Subcutaneous abdominal adipose tissue (tissue), 5 donors: Measurements from ENCODE around the gene APBB2.

Experiments used
- H3K27ac ChIP-seq: one replicate; pipeline ENCODE4 v1.7.0; 2013; ENCODE audit warnings: low read depth, mild to moderate bottlenecking, inconsistent platforms, low read length, moderate library complexity
- H3K27me3 ChIP-seq, 5 donors: one replicate each; pipeline ENCODE4 v1.7.0; 2013; ENCODE audit warnings: low read length in 5 of 5, inconsistent platforms in 1 of 5; ENCODE audit not compliant: control insufficient read depth in 5 of 5, insufficient read depth in 4 of 5
- H3K36me3 ChIP-seq, 5 donors: one replicate each; pipeline ENCODE4 v1.7.0; 2013; ENCODE audit warnings: low read length in 5 of 5; ENCODE audit not compliant: control insufficient read depth in 5 of 5, insufficient read depth in 5 of 5
- H3K4me1 ChIP-seq, 5 donors: one replicate each; pipeline ENCODE4 v1.7.0; 2013; ENCODE audit warnings: low read length in 5 of 5, mild to moderate bottlenecking in 3 of 5, moderate library complexity in 1 of 5; ENCODE audit not compliant: control insufficient read depth in 5 of 5, insufficient read depth in 5 of 5
- H3K4me3 ChIP-seq, 5 donors: one replicate each; pipeline ENCODE4 v1.7.0; 2013; ENCODE audit warnings: low read length in 5 of 5, low read depth in 1 of 5
- H3K9ac ChIP-seq, 5 donors: one replicate each; pipeline ENCODE4 v1.7.0; 2013; ENCODE audit warnings: low read length in 5 of 5, mild to moderate bottlenecking in 4 of 5, moderate library complexity in 3 of 5
- H3K9me3 ChIP-seq, 5 donors: one replicate each; pipeline ENCODE4 v1.7.0; 2013; ENCODE audit warnings: low read length in 5 of 5; ENCODE audit not compliant: control insufficient read depth in 5 of 5
- donor health status: healthy.
- donor health status: healthy.
- donor health status: healthy.
- donor health status: healthy.
- donor health status: healthy.

The APBB2 gene

DNA sequence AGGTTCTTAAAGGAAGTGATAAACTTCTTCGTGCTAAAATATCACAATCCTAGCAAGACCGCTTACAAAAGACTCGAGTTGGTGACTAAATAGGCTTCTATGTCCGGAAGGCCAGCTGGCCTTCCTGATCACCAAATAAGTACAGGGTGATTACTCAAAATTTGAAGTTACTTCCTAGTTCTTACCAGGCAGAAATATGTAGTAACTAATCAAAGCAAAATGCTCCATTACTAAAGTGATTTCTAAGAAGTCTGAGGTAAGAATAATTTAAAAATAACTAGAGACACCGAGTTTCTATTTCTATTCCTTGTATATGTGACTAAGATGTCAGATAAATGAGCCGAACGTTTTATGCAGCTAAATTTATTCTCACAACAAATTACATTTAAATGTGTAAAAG, 402.4 kb downstream of the APBB2 start:
- Histone ChIP-seq H3K4me3 (no peak overlapping the region), H3K36me3 (peaks cover 25 to 36% (median 31%) of the 10 kb centered on the region in 5 donors), H3K27me3 (no peaks in the 10 kb centered on the region), H3K9ac (no peak overlapping the region), H3K4me1 (peaks cover 4 to 9% (median 6%) of the 10 kb centered on the region in 5 donors), H3K27ac (peak overlapping the region; percentile 33), H3K9me3 (no peaks in the 10 kb centered on the region)

- Histone ChIP-seq H3K4me3 (no peak overlapping the region), H3K27me3 (no peaks in the 10 kb centered on the region), H3K27ac (no peak overlapping the region), H3K9ac (no peak overlapping the region), H3K4me1 (peaks cover 4 to 11% (median 6%) of the 10 kb centered on the region in 5 donors), H3K9me3 (no peaks in the 10 kb centered on the region), H3K36me3 (peaks cover 3 to 12% (median 8%) of the 10 kb centered on the region in 5 donors)
Observed at GRCh38 chr4:40808926-40809457, 405.4 kb downstream of the APBB2 start.

GRCh38 chr4:40804598-40804997, 409.7 kb downstream of the APBB2 start:
- Histone ChIP-seq H3K9ac (no peak overlapping the region), H3K4me1 (peaks cover 0 to 4% (median 0%) of the 10 kb centered on the region in 5 donors), H3K27me3 (no peaks in the 10 kb centered on the region), H3K9me3 (no peaks in the 10 kb centered on the region), H3K36me3 (no peaks in the 10 kb centered on the region), H3K27ac (no peak overlapping the region), H3K4me3 (no peak overlapping the region)

GRCh38 chr4:40800064-40800463, 414.3 kb downstream of the APBB2 start:
- H3K9me3 ChIP-seq: no peaks in the 10 kb centered on the region
- no peaks in the 10 kb centered on the region for H3K4me1 ChIP-seq
- H3K4me3 ChIP-seq: no peak overlapping the region
- H3K27ac ChIP-seq: no peak overlapping the region
- no peaks in the 10 kb centered on the region for H3K36me3 ChIP-seq
- H3K27me3 ChIP-seq: no peaks in the 10 kb centered on the region
- no peak overlapping the region for H3K9ac ChIP-seq

- Histone ChIP-seq H3K27me3 (no peaks in the 10 kb centered on the region), H3K9ac (no peak overlapping the region), H3K9me3 (no peaks in the 10 kb centered on the region), H3K27ac (no peak overlapping the region), H3K4me1 (peaks cover 0 to 4% (median 0%) of the 10 kb centered on the region in 5 donors), H3K36me3 (no peaks in the 10 kb centered on the region), H3K4me3 (no peak overlapping the region)
Observed at GRCh38 chr4:40789771-40790170, 424.6 kb downstream of the APBB2 start.

DNA sequence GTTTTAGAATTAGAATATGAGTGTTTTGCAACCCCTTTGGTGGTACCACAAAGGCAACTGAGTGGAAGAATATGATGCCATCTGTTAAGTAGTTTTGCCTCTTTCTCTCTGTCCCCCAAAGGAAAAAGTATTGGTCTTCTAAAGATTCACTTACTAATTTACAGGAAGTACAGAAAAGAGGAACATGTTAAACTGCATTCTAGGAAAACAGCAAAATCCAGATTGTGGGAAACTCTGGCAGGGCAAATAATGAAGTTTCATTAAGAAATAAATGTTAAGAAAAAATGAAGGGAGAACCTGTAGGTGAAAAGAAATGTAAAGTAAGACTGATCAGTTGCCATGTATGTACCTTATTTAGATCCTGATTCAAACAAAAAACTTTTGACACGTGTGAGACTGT, 425.3 kb downstream of the APBB2 start:
- Histone ChIP-seq H3K36me3 (no peaks in the 10 kb centered on the region), H3K27ac (no peak overlapping the region), H3K9ac (no peak overlapping the region), H3K4me3 (no peak overlapping the region), H3K27me3 (no peaks in the 10 kb centered on the region), H3K4me1 (peaks cover 0 to 4% (median 0%) of the 10 kb centered on the region in 5 donors), H3K9me3 (no peaks in the 10 kb centered on the region)

GRCh38 chr4:40788331-40788730, 426.0 kb downstream of the APBB2 start:
- Histone ChIP-seq H3K9ac (no peak overlapping the region), H3K27me3 (no peaks in the 10 kb centered on the region), H3K27ac (no peak overlapping the region), H3K4me3 (no peak overlapping the region), H3K36me3 (no peaks in the 10 kb centered on the region), H3K4me1 (peaks cover 0 to 4% (median 0%) of the 10 kb centered on the region in 5 donors), H3K9me3 (no peaks in the 10 kb centered on the region)

DNA sequence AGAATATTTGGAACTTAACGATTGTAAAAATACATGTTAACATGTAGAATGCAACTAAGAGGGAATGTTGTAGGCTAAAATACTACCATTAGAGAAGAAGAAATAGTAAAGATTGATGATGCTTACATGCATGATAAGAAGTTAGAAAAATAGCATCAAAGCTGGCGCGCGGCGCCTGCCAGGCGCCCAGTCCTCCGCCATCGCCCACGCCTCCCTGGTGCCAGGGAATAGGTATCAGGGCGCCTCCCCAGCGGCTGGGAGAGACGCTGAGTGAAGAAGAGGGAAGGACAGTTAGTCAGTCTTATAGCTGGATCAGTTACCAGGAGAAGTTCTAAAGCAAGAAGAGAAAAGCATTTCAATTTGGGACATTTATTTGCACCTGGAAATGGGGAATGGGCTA, 428.6 kb downstream of the APBB2 start:
- Histone ChIP-seq H3K9ac (no peak overlapping the region), H3K27me3 (no peaks in the 10 kb centered on the region), H3K36me3 (no peaks in the 10 kb centered on the region), H3K4me3 (no peak overlapping the region), H3K9me3 (no peaks in the 10 kb centered on the region), H3K27ac (no peak overlapping the region), H3K4me1 (peaks cover 0 to 4% (median 0%) of the 10 kb centered on the region in 5 donors)

DNA sequence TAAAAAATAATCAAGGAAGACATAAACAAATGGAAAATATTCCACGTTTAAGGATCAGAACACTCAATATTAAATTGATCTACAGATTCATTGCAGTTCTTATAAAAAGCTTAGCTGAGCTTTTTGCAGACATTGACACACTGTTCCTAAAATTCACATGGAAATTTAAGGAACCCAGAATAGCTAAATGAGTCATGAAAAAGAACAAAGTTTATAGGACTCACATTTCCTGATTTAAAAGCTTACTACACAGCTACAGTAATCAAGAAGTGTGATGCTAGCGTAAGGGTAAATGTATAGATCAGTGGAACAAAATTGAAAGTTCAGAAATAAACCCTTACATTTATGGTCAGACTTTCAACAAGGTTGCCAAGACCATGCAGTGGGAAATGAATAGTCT, 431.5 kb downstream of the APBB2 start:
- H3K4me1 ChIP-seq: no peaks in the 10 kb centered on the region

DNA sequence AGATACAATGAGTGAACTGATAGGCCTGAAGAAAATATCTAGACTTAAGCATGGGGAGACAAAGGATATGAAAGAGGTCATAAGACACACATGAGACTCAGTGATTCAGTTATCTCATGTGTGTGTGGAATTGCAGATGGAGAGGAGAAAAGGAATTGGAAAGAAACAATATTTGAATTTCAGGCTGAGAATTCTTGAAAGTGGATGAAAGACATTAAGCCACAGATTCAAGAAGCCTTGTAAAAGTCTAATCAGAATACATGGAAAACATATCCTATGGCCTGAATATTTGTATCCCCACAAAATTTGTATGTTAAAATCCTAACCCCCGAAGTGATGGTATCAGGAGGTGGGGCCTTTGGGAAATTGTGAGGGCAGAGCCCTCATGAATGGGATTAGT, 436.3 kb downstream of the APBB2 start:
- H3K4me1 ChIP-seq: no peaks in the 10 kb centered on the region

More for the DNA sequence above, 431.5 kb downstream of the APBB2 start:
- H3K4me3 ChIP-seq: no peak overlapping the region
- no peaks in the 10 kb centered on the region for H3K36me3 ChIP-seq
- H3K9me3 ChIP-seq: peaks cover 0 to 6% (median 3%) of the 10 kb centered on the region in 5 donors
- H3K9ac ChIP-seq: no peak overlapping the region
- no peaks in the 10 kb centered on the region for H3K27me3 ChIP-seq
- no peak overlapping the region for H3K27ac ChIP-seq

More for the DNA sequence above, 436.3 kb downstream of the APBB2 start:
- Histone ChIP-seq H3K9me3 (peaks cover 0 to 7% (median 3%) of the 10 kb centered on the region in 5 donors), H3K9ac (no peak overlapping the region), H3K4me3 (no peak overlapping the region), H3K27ac (no peak overlapping the region), H3K27me3 (no peaks in the 10 kb centered on the region), H3K36me3 (no peaks in the 10 kb centered on the region)
